Cardiac fibroblast (primary cell): ENCODE measurements around the gene MLX.

Experiments used
- DNase-seq, 2 donors: peaks; one replicate each; pipeline versions ENCODE4 v3.0.0 to v3.0.0-alpha.2; 2010; ENCODE audit warnings: low read depth in 2 of 2
- H3K4me3 ChIP-seq, 2 donors: replicated peaks in 1 of 2; 1 replicate in 1 of 2; 2 replicates in 1 of 2; pipeline ENCODE4 v1.5.1; 2011; ENCODE audit warnings: low read depth in 2 of 2, low read length in 2 of 2, mild to moderate bottlenecking in 2 of 2, moderate library complexity in 1 of 2
- TF ChIP-seq, protein P1 (sequence below): IDR thresholded peaks from one replicate; pipeline ENCODE4 v1.5.1; 2011; ENCODE audit warnings: low read depth, mild to moderate bottlenecking, low read length, inconsistent platforms

The MLX gene

GRCh38 chr17:42568341-42569111 lies 1.6 kb downstream of the MLX start:
- H3K4me3 ChIP-seq = no peak overlapping the region
- no peak for DNase-seq
- TF ChIP-seq, protein P1, sequence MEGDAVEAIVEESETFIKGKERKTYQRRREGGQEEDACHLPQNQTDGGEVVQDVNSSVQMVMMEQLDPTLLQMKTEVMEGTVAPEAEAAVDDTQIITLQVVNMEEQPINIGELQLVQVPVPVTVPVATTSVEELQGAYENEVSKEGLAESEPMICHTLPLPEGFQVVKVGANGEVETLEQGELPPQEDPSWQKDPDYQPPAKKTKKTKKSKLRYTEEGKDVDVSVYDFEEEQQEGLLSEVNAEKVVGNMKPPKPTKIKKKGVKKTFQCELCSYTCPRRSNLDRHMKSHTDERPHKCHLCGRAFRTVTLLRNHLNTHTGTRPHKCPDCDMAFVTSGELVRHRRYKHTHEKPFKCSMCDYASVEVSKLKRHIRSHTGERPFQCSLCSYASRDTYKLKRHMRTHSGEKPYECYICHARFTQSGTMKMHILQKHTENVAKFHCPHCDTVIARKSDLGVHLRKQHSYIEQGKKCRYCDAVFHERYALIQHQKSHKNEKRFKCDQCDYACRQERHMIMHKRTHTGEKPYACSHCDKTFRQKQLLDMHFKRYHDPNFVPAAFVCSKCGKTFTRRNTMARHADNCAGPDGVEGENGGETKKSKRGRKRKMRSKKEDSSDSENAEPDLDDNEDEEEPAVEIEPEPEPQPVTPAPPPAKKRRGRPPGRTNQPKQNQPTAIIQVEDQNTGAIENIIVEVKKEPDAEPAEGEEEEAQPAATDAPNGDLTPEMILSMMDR = no peak

DNA sequence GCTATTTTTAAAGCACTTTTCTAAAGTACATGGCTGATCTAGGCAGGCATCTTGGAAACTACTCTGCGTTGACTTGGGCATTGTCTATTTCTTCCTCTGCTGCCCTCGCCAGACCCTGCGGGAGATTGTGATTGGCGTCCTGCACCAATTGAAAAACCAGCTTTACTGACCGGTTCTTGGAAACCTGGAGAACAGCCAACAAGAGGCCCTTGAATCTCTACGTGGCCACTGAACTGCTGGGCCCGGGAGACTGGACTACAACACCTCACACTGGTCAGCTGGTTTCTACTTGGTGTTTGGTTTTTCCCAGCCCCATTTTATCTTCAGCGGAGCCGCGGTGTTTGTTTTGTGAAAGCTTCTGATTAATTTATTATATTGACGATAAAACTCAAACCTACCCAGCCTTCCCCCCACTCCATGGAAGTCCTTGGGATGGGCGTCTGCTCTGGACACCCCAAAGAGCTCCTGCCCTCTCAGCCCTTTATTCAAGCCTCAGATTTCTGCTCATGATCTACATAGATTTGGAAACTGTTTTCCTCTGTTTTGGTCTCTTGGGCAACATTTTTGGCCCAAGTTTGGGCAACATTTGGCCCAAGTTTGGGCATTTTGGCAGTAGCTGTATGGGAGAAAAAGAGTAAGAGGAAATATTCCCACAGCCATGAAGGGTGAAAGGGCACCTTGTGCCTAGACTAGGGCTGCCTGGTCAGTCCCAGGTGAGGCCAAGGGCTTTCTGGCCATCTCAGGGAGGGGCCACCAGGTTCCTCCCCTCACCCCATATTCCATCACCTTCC lies 4.7 kb downstream of the MLX start:
- TF ChIP-seq, protein P1 = no peak
- no peak for DNase-seq
- no peak overlapping the region for H3K4me3 ChIP-seq

DNA sequence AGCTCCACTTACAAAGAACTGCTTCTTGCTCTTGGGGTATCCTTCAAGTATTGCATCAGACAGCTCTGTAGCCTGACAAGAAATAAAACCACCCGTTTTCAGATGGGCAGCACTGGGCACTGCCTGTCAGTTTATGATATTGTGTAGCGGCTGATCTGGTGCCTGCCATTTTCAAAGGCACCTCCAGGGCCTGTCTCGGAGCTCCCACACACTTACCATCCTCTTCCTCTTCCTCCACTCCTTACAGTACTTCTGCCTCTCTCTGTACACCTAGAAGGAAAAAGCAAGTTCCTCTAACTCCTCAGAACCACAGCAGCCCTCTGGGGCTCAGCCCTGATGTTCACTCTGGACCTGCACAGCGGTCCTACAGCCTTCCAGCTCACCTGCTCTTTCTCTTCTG lies 6.2 kb downstream of the MLX start:
- H3K4me3 ChIP-seq = no peak overlapping the region
- TF ChIP-seq, protein P1 = no peak
- no peak for DNase-seq

DNA sequence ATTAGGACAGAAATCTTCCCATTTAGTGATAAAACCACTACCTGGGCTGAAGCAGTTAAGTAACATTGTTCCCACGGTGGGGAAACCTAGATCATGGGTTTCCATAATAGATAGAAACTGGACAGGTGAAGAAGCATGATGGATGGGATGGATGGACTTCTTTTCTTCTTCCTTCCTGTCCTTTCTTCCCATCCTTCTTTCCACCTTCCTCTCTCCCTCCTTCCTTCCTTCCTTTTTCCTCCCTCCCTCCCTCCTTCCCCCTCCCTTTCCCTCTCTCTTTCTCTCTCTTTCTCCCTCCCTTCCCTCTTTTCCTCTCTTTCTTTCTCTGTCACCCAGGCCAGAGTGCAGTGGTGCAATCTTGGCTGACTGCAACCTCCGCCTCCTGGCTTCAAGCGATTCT lies 7.6 kb downstream of the MLX start:
- TF ChIP-seq, protein P1 = no peak
- no peak for DNase-seq
- no peak overlapping the region for H3K4me3 ChIP-seq

DNA sequence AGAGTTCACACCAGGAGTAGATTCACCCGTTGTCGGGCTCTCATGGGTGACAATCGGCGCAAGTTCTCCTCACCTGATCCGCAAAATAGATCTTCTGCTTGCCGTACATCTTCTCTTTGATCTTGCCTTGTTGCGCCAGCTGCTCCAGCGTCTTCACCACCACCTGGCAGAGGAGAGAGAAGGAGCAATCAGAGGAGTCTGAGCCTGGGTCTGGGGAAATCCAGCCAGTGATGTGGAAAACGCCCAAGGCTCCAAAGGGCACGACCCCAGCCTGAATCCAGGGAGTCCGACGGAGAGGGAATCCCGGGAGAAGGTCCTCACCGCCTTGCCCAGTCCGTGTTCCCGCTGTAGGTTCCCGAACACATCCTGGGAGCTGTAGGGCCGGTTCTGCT lies 10.2 kb downstream of the MLX start:
- peak in 1 of 2 donors; percentile 16 for DNase-seq
- H3K4me3 ChIP-seq = peak overlapping the region; percentile 63 to 65
- TF ChIP-seq, protein P1 = no peak

DNA sequence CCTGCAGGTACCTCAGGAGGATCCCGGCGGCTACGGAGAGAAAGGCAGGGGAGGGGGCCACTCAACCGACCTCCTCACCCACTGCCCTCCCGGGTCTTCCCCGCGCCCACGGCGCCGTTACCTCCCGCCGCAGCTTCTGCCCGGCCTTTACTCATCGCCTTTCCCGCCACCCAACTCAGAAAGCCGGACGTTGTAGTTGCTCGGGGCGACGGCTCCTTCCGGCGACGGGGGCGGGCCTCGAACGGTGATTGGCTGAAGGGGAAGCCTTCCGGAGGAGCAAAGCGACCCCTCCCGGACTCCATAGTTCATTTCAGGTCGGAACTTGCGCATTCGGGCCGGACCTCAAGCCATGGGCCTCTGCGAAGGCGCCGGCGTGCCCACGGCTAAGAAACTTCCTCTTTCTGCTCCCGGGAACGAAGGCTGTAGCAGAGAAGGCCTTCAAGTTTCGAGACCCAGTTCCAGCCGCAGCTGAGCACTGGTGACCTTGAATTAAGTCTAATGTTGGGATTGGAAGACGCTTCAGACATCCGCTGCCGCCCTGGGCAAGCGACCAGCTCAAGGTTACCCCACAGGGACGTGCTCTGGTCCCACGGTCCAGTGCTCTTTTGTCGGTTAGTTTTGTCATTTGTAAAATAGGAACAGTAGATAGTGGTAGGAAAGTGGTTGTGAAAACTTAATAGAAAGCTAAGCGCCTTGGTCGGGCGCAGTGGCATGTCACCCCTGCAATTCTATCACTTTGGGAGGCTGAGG lies 10.8 kb downstream of the MLX start, which contains the start of gene PSMC3IP:
TSS of gene PSMC3IP (minus strand) at position 198 of the 750 bp plus-strand sequence. CDS start at position 155, 43 bp downstream.
- H3K4me3 ChIP-seq = peak within 1 kb of the TSS; percentile 63 to 65
- TF ChIP-seq, protein P1 = peak; percentile 44
- DNase-seq = peak; percentile 96 to 97
